Activated T-cell treated with anti-CD3 and anti-CD28 coated beads, Interleukin-2, amount 50 U/mL, for 24 hours (primary cell): Measurements from ENCODE around the gene C8A.

Source experiments
- DNase-seq: peaks from one replicate; pipeline ENCODE4 v3.0.0-alpha.2; 2020
- H3K27ac Mint-ChIP-seq: 2 replicates; pipeline ENCODE4 v1.8.0; 2020; ENCODE audit warnings: mild to moderate bottlenecking, mixed read lengths
- H3K27me3 Mint-ChIP-seq: 2 replicates; pipeline ENCODE4 v1.8.0; 2020; ENCODE audit warnings: mixed read lengths
- H3K36me3 Mint-ChIP-seq: 2 replicates; pipeline ENCODE4 v1.8.0; 2020; ENCODE audit warnings: low read depth, mixed read lengths
- H3K4me1 Mint-ChIP-seq: 2 replicates; pipeline ENCODE4 v1.8.0; 2020; ENCODE audit warnings: low read depth, mixed read lengths
- H3K4me3 Mint-ChIP-seq: 2 replicates; pipeline ENCODE4 v1.8.0; 2020; ENCODE audit warnings: mild to moderate bottlenecking, moderate library complexity, mixed read lengths
- H3K9me3 Mint-ChIP-seq: 2 replicates; pipeline ENCODE4 v1.8.0; 2020; ENCODE audit warnings: mixed read lengths

C8A gene

DNA sequence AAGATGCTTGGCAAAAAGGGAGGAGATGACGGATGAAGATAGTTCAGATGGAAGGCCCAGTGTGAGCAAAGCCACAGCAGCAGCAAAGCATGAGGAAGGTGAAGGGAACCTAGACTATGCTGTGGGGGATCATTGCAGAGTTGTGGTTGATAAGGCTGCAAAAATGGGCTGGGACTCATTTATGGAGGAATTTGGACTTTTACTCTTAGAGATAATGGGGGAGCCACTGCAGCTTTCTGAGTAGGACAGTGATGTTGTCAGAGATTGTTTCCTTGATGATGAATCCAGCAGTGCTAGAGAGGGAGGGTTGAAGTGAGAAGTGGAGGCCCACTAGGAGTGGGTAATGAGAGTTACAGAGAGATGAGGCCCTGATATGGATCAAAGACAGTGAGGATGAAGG is 2.1 kb upstream of the C8A start:
- DNase-seq, result no peak
- peaks cover 21% of the 10 kb centered on the region for H3K27me3 Mint-ChIP-seq
- H3K27ac Mint-ChIP-seq, result no peak overlapping the region
- H3K9me3 Mint-ChIP-seq, result no peaks in the 10 kb centered on the region
- H3K4me1 Mint-ChIP-seq, result no peaks in the 10 kb centered on the region
- no peaks in the 10 kb centered on the region for H3K36me3 Mint-ChIP-seq
- no peak overlapping the region for H3K4me3 Mint-ChIP-seq

DNA sequence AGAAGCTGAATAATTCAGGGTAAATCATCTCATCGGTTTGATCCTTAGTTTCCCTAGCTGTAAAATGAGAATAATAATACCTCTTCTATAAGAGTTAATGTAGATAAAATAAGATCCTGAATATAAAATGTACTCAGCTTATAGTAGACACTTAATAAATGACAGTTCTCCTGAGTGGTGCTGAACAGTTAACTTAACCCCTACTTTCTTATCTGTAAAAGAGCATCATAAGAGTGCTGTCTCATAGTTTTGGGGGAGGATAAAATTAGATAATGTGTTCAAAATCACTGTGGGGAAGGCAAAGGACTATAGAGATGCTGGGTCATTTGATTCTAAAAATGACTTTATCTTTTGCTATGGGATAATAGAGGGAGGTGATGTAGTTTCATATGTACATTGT is 593 bp downstream of the C8A start:
- H3K4me3 Mint-ChIP-seq, result no peak overlapping the region

GRCh38 chr1:56856186-56856585 is 1.6 kb downstream of the C8A start:
- Mint-ChIP-seq H3K4me3 (no peak overlapping the region), H3K4me1 (no peaks in the 10 kb centered on the region), H3K36me3 (no peaks in the 10 kb centered on the region), H3K9me3 (no peaks in the 10 kb centered on the region), H3K27ac (no peak overlapping the region), H3K27me3 (peaks cover 18% of the 10 kb centered on the region)
- DNase-seq, result no peak

More for the DNA sequence above, 593 bp downstream of the C8A start:
- Mint-ChIP-seq H3K27ac (no peak overlapping the region), H3K36me3 (no peaks in the 10 kb centered on the region), H3K27me3 (peaks cover 15% of the 10 kb centered on the region), H3K4me1 (no peaks in the 10 kb centered on the region), H3K9me3 (no peaks in the 10 kb centered on the region)
- DNase-seq, result no peak

DNA sequence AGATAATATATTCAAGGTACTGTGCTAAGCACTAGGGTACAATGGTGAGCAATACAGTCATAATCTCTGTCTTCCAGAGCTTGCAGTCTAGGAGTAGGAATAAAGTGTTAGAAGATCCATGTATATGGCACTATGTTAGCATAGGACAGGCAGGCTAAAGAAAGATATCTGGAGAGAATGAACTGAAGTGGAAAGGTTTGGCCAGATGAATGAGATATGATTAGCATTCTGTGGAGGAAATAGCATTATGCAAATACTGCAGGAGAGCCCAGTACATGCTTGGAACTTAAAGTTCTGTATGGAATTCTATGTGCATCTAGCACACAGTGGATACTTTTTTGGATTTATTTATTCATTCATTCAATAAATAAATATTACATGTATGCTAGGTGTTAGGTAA is 4.7 kb downstream of the C8A start:
- Mint-ChIP-seq H3K4me1 (no peaks in the 10 kb centered on the region), H3K9me3 (no peaks in the 10 kb centered on the region), H3K27ac (no peak overlapping the region), H3K4me3 (no peak overlapping the region), H3K27me3 (peaks cover 10% of the 10 kb centered on the region), H3K36me3 (no peaks in the 10 kb centered on the region)
- no peak for DNase-seq

GRCh38 chr1:56863265-56863992 is 8.8 kb downstream of the C8A start:
- peaks cover 4% of the 10 kb centered on the region for H3K27me3 Mint-ChIP-seq

GRCh38 chr1:56864430-56864829 is 9.8 kb downstream of the C8A start:
- Mint-ChIP-seq H3K9me3 (no peaks in the 10 kb centered on the region), H3K36me3 (no peaks in the 10 kb centered on the region), H3K4me3 (no peak overlapping the region), H3K27ac (no peak overlapping the region), H3K4me1 (no peaks in the 10 kb centered on the region), H3K27me3 (peaks cover 5% of the 10 kb centered on the region)
- no peak for DNase-seq

More at GRCh38 chr1:56863265-56863992, 8.8 kb downstream of the C8A start:
- H3K4me1 Mint-ChIP-seq, result no peaks in the 10 kb centered on the region
- H3K9me3 Mint-ChIP-seq, result no peaks in the 10 kb centered on the region
- H3K27ac Mint-ChIP-seq, result no peak overlapping the region
- no peaks in the 10 kb centered on the region for H3K36me3 Mint-ChIP-seq
- DNase-seq, result no peak
- no peak overlapping the region for H3K4me3 Mint-ChIP-seq

GRCh38 chr1:56866656-56867055 is 12.1 kb downstream of the C8A start:
- no peaks in the 10 kb centered on the region for H3K9me3 Mint-ChIP-seq
- no peak overlapping the region for H3K27ac Mint-ChIP-seq
- peaks cover 13% of the 10 kb centered on the region for H3K27me3 Mint-ChIP-seq
- no peaks in the 10 kb centered on the region for H3K36me3 Mint-ChIP-seq
- no peaks in the 10 kb centered on the region for H3K4me1 Mint-ChIP-seq
- no peak for DNase-seq
- no peak overlapping the region for H3K4me3 Mint-ChIP-seq

DNA sequence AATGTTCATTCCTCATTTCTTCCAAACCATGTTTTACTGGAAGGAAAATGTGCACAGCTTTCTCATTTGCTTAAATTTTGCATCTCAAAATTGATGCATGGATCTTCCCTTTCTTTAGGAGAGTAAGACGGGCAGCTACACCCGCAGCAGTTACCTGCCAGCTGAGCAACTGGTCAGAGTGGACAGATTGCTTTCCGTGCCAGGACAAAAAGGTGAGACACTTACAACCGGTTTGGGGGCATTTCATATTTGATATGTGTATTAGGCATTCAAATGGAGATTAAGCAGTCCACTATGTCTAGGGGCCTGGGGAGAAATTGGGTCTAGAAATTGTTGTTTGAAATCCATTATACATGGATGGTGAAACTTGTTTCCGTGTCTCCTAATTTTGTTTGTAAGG is 12.9 kb downstream of the C8A start:
- no peak for DNase-seq
- H3K9me3 Mint-ChIP-seq, result no peaks in the 10 kb centered on the region
- H3K4me1 Mint-ChIP-seq, result no peaks in the 10 kb centered on the region
- no peak overlapping the region for H3K4me3 Mint-ChIP-seq
- peaks cover 13% of the 10 kb centered on the region for H3K27me3 Mint-ChIP-seq
- no peaks in the 10 kb centered on the region for H3K36me3 Mint-ChIP-seq
- H3K27ac Mint-ChIP-seq, result no peak overlapping the region

GRCh38 chr1:56868761-56869160 is 14.2 kb downstream of the C8A start:
- Mint-ChIP-seq H3K27ac (no peak overlapping the region), H3K9me3 (no peaks in the 10 kb centered on the region), H3K27me3 (peaks cover 13% of the 10 kb centered on the region), H3K36me3 (no peaks in the 10 kb centered on the region), H3K4me3 (no peak overlapping the region), H3K4me1 (no peaks in the 10 kb centered on the region)
- no peak for DNase-seq

DNA sequence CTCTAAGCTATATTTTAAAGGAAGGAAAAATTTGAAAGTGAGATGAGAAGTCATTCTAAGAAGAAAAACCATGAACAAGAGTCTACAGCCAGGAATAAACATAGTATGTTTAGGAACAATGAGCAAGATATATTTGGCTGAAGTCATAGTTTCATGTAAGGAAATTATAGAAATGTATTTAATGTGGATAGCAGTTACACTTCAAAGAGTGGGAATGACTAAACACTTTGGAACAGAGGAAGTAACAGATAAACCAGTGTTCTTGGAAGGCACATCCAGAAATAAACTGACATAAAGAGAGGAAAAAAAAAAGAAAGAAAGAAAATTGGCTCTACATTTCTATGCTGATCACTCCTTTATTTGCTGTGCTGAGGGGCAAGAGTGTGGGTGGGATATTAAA is 18.0 kb downstream of the C8A start:
- Mint-ChIP-seq H3K27me3 (peaks cover 13% of the 10 kb centered on the region), H3K27ac (no peak overlapping the region), H3K9me3 (no peaks in the 10 kb centered on the region), H3K4me3 (no peak overlapping the region), H3K36me3 (no peaks in the 10 kb centered on the region), H3K4me1 (no peaks in the 10 kb centered on the region)
- no peak for DNase-seq

DNA sequence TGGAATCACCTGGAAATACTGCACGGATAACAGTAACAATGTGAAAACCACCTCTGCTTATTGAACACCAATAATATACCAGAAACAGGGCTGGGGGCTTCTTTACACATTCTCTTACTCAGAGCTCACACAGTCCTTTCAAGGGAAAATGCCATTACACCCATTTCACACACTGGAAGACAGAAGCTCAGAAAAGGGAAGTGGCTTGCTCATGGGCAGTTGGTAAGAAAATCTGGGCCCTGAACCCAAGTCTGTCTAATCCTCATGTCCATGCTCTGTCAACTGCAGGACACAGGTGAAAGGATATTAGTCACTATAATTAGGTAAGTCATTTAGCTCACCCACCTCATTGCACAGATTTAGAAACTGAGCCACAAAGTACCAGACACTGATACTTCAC is 18.6 kb downstream of the C8A start:
- H3K27ac Mint-ChIP-seq, result no peak overlapping the region
- no peaks in the 10 kb centered on the region for H3K4me1 Mint-ChIP-seq
- DNase-seq, result no peak
- no peak overlapping the region for H3K4me3 Mint-ChIP-seq
- H3K27me3 Mint-ChIP-seq, result peaks cover 13% of the 10 kb centered on the region
- no peaks in the 10 kb centered on the region for H3K36me3 Mint-ChIP-seq
- H3K9me3 Mint-ChIP-seq, result no peaks in the 10 kb centered on the region

DNA sequence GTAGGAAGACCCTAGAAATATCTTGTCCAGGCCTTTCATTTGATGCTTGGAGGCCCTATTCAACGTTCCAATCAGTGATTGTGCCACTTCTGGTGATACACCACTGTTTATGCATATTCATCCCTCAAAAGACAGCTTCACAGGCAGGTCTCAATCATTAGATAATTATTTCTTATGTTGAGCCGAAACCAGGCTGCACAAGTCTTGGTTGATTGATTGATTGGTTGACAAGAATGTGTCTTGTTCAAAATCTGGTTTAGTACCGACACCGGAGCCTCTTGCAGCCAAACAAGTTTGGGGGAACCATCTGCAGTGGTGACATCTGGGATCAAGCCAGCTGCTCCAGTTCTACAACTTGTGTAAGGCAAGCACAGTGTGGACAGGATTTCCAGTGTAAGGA is 20.1 kb downstream of the C8A start:
- H3K27ac Mint-ChIP-seq, result no peak overlapping the region
- no peaks in the 10 kb centered on the region for H3K36me3 Mint-ChIP-seq
- peaks cover 9% of the 10 kb centered on the region for H3K27me3 Mint-ChIP-seq
- no peak for DNase-seq
- no peak overlapping the region for H3K4me3 Mint-ChIP-seq
- no peaks in the 10 kb centered on the region for H3K4me1 Mint-ChIP-seq
- no peaks in the 10 kb centered on the region for H3K9me3 Mint-ChIP-seq

DNA sequence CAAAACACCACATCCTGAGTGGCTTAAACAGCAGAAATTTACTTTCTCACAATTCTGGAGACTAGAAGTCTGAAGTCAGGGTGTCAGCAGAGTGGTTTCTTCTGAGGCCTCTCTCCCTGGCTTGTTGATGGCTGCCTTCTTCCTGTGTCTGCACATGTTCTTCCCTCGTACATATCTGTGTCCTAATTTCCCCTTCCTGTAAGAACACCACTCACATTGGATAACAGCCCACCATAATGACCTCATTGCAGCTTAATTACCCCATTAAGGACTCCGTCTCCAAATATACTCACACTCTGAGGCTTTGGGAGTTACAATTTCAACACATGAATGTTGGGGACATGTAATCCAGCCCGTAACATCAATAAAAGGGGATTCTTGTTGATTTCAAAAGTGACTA is 23.4 kb downstream of the C8A start:
- H3K4me1 Mint-ChIP-seq, result no peaks in the 10 kb centered on the region
- DNase-seq, result no peak
- H3K27me3 Mint-ChIP-seq, result no peaks in the 10 kb centered on the region
- H3K27ac Mint-ChIP-seq, result no peak overlapping the region
- H3K4me3 Mint-ChIP-seq, result no peak overlapping the region
- H3K9me3 Mint-ChIP-seq, result no peaks in the 10 kb centered on the region
- H3K36me3 Mint-ChIP-seq, result no peaks in the 10 kb centered on the region

DNA sequence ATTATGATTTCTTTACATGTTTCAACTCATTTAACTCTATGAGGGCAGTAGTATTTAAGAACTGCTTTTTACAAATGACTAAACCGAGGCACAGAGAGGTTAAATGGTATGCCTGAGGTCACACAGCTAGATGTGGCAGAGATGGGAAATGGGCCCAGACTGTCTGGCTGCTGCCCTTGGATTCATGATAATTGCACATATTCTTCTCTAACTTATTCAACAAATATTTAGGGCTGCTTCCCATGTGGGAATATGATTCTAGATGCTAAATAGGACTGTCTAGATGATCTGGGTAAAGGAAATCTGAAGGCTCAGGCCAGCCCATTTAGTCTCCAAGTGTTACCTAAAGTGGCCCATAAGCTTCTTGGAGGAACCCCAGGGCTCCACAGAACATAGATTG is 26.2 kb downstream of the C8A start:
- no peaks in the 10 kb centered on the region for H3K4me1 Mint-ChIP-seq
- no peaks in the 10 kb centered on the region for H3K27me3 Mint-ChIP-seq
- H3K36me3 Mint-ChIP-seq, result no peaks in the 10 kb centered on the region
- H3K27ac Mint-ChIP-seq, result no peak overlapping the region
- H3K4me3 Mint-ChIP-seq, result no peak overlapping the region
- no peak for DNase-seq
- peaks cover 3% of the 10 kb centered on the region for H3K9me3 Mint-ChIP-seq

DNA sequence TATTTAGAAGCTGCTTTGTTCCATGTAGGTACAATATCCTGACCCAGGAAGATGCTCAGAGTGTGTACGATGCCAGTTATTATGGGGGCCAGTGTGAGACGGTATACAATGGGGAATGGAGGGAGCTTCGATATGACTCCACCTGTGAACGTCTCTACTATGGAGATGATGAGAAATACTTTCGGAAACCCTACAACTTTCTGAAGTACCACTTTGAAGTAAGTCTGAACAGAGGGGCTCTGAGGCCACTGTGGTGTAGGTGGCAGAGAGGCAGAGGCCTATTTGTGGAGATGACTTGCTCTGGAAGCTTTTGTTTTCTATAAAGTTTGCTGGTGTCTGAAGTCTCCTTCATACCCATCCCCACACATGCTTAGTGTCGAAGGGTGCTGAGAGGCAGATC is 26.8 kb downstream of the C8A start:
- H3K27ac Mint-ChIP-seq, result no peak overlapping the region
- H3K27me3 Mint-ChIP-seq, result no peaks in the 10 kb centered on the region
- no peak for DNase-seq
- peaks cover 3% of the 10 kb centered on the region for H3K9me3 Mint-ChIP-seq
- H3K4me1 Mint-ChIP-seq, result no peaks in the 10 kb centered on the region
- H3K4me3 Mint-ChIP-seq, result no peak overlapping the region
- no peaks in the 10 kb centered on the region for H3K36me3 Mint-ChIP-seq

- no peak for DNase-seq
- Mint-ChIP-seq H3K9me3 (no peaks in the 10 kb centered on the region), H3K27me3 (no peaks in the 10 kb centered on the region), H3K4me3 (no peak overlapping the region), H3K36me3 (no peaks in the 10 kb centered on the region), H3K4me1 (peaks cover 4% of the 10 kb centered on the region), H3K27ac (no peak overlapping the region)
These were observed 35.6 kb downstream of the C8A start for GRCh38 chr1:56890229-56890628.
